Measurements from ENCODE around the gene NIPSNAP2. TPM values are rescaled to one million over a fixed set of nuclear protein-coding genes. Genes with fewer than 3 reads are reported as not detected.

Gene NIPSNAP2
- total RNA-seq, 4 donors from 2014 or later: 234 to 382 (median 354) TPM

DNA sequence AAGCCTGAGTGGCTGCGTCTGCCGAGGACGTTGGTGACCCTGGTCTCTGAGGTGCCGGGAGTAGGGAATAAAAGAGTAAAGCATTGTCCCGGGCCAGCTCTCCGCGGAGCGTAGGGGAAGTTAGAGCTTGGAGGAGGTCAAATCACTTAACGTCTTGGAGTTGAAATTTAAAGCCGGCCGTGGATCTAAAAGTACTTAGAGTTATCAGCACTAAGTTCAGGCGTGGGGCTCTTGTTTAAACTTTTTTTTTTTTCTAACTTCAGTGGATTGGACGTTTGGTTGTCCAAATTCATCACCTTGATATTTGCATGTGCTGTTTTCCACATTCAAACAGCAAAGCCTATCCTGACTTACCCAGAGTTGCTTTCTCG, 700 bp downstream of the NIPSNAP2 start:
- in situ Hi-C loops (cut with MboI; ENCODE audit: low sequenced_read_pairs in 4 of 4): loop anchor here in 2 of 4 donors (25.0 kb wide), 2 partner anchors 97 to 328 kb away; partner anchors contain the start of genes CCT6A (in 1 of the 2), PSPH (in 1 of the 2) and SUMF2 (in 1 of the 2)
- H3K4me1 ChIP-seq: peaks cover 46 to 51% of the 10 kb centered on the region in 2 donors
- no peak for ATAC-seq

DNA sequence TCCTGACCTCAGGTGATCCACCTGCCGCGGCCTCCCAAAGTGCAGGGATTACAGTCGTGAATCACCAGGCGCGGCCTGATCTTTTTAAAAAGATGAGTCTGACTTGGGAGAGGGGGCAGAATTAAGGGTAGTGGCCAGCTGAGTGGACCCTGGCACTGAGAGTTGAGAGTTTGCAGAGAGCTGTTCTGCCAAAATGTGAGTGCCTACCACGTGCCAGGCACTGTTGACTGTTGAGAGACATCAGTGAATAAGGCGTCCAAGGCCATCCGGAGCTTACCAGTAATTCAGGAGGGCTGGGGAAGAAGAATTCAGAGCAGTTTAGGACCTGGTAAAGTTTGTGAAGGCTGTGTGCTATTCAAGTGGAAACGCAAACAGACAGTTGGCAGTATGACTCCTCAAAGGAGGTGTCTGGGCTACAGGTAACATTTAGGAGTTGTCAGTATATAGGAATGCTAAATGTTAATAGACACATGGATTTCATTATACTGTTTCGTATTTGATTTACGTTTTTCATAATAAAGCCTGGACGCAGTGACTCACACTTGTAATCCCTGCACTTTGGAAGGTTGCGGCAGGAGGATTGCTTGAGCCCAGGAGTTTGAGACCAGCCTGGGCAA, 1.5 kb downstream of the NIPSNAP2 start:
- H3K4me1 ChIP-seq: peaks cover 52 to 59% of the 10 kb centered on the region in 2 donors
- in situ Hi-C loops (cut with MboI; ENCODE audit: low sequenced_read_pairs in 4 of 4): loop anchor here in 2 of 4 donors (25.0 kb wide), 2 partner anchors 96 to 329 kb away; partner anchors contain the start of genes CCT6A (in 1 of the 2), PSPH (in 1 of the 2) and SUMF2 (in 1 of the 2)
- peak overlapping the region; percentile 96 to 98 (median 97) for H3K27ac ChIP-seq
- no peaks in the 10 kb centered on the region for H3K9me3 ChIP-seq
- H3K4me3 ChIP-seq: peak overlapping the region; percentile 68 to 71 (median 70)
- intact Hi-C loops (cut with DNase I; ENCODE audit: low total_unique reads): loop anchor here (10.0 kb wide), 1 partner anchor 391 kb away; the partner anchor contains the start of gene VOPP1
- DNase-seq (peak; percentile 83 to 89), ATAC-seq (peak; percentile 45 to 56)
- no peaks in the 10 kb centered on the region for H3K27me3 ChIP-seq
- H3K36me3 ChIP-seq: no peaks in the 10 kb centered on the region
- TF ChIP-seq, protein P1, sequence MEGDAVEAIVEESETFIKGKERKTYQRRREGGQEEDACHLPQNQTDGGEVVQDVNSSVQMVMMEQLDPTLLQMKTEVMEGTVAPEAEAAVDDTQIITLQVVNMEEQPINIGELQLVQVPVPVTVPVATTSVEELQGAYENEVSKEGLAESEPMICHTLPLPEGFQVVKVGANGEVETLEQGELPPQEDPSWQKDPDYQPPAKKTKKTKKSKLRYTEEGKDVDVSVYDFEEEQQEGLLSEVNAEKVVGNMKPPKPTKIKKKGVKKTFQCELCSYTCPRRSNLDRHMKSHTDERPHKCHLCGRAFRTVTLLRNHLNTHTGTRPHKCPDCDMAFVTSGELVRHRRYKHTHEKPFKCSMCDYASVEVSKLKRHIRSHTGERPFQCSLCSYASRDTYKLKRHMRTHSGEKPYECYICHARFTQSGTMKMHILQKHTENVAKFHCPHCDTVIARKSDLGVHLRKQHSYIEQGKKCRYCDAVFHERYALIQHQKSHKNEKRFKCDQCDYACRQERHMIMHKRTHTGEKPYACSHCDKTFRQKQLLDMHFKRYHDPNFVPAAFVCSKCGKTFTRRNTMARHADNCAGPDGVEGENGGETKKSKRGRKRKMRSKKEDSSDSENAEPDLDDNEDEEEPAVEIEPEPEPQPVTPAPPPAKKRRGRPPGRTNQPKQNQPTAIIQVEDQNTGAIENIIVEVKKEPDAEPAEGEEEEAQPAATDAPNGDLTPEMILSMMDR (IDR thresholded peaks at IDR 0.05 in 4 of 5, conservative IDR thresholded peaks at IDR 0.05 in 1 of 5): no peak
- TF ChIP-seq POLR2A (IDR thresholded peaks at IDR 0.05): peak in 1 of 2 donors; percentile 64

More for the DNA sequence above, 700 bp downstream of the NIPSNAP2 start:
- intact Hi-C loops (cut with DNase I; ENCODE audit: low total_unique reads): loop anchor here (10.0 kb wide), 1 partner anchor 390 kb away; the partner anchor contains the start of gene VOPP1
- Histone ChIP-seq H3K27ac (peak overlapping the region; percentile 96 to 98 (median 97)), H3K9me3 (no peaks in the 10 kb centered on the region), H3K4me3 (peak overlapping the region; percentile 68 to 71 (median 70)), H3K36me3 (no peaks in the 10 kb centered on the region), H3K27me3 (no peaks in the 10 kb centered on the region)
- DNase-seq: no peak
- TF ChIP-seq POLR2A (IDR thresholded peaks at IDR 0.05): no peak

DNA sequence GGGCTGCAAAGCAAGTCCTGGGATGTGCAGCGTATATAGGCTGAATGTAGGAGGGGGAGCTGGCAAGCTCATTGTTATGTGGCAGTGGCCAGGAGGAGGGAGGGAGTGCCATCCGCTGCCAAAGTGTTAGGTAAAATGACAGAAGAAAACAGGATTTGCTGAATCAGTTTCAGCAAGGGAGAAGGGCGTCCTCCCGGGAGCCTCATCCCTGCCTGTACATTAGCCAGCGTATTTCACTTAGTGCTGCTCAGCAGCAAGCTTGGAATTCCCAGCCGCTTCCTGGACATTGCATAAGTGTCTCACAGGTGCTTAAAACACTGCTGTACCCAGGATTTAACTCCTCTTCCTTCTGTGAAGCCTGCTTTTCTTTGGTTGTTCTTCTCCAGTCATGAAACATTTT, 2.5 kb downstream of the NIPSNAP2 start:
- Histone ChIP-seq H3K4me3 (peak overlapping the region in 3 of 4 donors; percentile 69 to 71 (median 71)), H3K36me3 (no peaks in the 10 kb centered on the region), H3K27ac (peak overlapping the region; percentile 96 to 98 (median 97)), H3K27me3 (no peaks in the 10 kb centered on the region), H3K4me1 (peaks cover 60 to 68% of the 10 kb centered on the region in 2 donors), H3K9me3 (no peaks in the 10 kb centered on the region)
- peak; percentile 14 to 51 for TF ChIP-seq POLR2A (IDR thresholded peaks at IDR 0.05)
- TF ChIP-seq, protein P1 (IDR thresholded peaks at IDR 0.05 in 4 of 5, conservative IDR thresholded peaks at IDR 0.05 in 1 of 5): no peak
- peak in 1 of 2 donors; percentile 39 for ATAC-seq
- in situ Hi-C loops (cut with MboI; ENCODE audit: low sequenced_read_pairs in 4 of 4): loop anchor here in 2 of 4 donors (25.0 kb wide), 2 partner anchors 95 to 330 kb away; partner anchors contain the start of genes CCT6A (in 1 of the 2), PSPH (in 1 of the 2) and SUMF2 (in 1 of the 2)
- peak; percentile 56 to 82 for DNase-seq
- intact Hi-C loops (cut with DNase I; ENCODE audit: low total_unique reads): loop anchor here (10.0 kb wide), 1 partner anchor 392 kb away; the partner anchor contains the start of gene VOPP1

DNA sequence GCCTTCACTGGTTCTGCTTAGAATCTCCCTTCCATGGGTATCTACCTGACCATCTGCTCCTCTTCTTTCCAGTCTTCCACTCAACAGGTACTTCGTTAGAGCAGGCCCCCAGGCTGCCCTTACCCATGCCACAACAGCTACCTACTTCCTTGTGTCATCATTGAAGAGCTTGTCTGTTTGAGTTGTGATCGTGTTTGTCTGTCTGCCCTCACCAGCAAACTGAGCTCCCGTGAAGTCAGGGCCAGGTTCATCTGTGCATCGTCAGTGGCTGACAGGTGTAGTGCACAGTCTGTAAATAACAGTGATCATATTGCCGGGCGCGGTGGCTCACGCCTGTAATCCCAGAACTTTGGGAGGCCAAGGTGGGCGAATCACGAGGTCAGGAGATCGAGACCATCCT, 5.0 kb downstream of the NIPSNAP2 start:
- Histone ChIP-seq H3K27ac (peak overlapping the region; percentile 96 to 98 (median 97)), H3K36me3 (no peaks in the 10 kb centered on the region), H3K4me3 (no peak overlapping the region), H3K9me3 (no peaks in the 10 kb centered on the region), H3K4me1 (peaks cover 74 to 84% of the 10 kb centered on the region in 2 donors), H3K27me3 (no peaks in the 10 kb centered on the region)
- in situ Hi-C loops (cut with MboI; ENCODE audit: low sequenced_read_pairs in 4 of 4): loop anchor here in 2 of 4 donors (25.0 kb wide), 2 partner anchors 93 to 332 kb away; partner anchors contain the start of genes CCT6A (in 1 of the 2), PSPH (in 1 of the 2) and SUMF2 (in 1 of the 2)
- DNase-seq (peak; percentile 46 to 68), ATAC-seq (no peak)
- intact Hi-C loops (cut with DNase I; ENCODE audit: low total_unique reads): loop anchor here (10.0 kb wide), 1 partner anchor 395 kb away; the partner anchor contains the start of gene VOPP1
- TF ChIP-seq, protein P1 (IDR thresholded peaks at IDR 0.05 in 4 of 5, conservative IDR thresholded peaks at IDR 0.05 in 1 of 5): no peak
- TF ChIP-seq POLR2A (IDR thresholded peaks at IDR 0.05): peak; percentile 32 to 64
